ENCODE results near the gene COP1. TPM values are rescaled to one million over a fixed set of nuclear protein-coding genes. Genes with fewer than 3 reads are reported as not detected.

The COP1 gene
- total RNA-seq, 4 donors from 2014 or later: 53.4 to 85.5 (median 68.4) TPM

DNA sequence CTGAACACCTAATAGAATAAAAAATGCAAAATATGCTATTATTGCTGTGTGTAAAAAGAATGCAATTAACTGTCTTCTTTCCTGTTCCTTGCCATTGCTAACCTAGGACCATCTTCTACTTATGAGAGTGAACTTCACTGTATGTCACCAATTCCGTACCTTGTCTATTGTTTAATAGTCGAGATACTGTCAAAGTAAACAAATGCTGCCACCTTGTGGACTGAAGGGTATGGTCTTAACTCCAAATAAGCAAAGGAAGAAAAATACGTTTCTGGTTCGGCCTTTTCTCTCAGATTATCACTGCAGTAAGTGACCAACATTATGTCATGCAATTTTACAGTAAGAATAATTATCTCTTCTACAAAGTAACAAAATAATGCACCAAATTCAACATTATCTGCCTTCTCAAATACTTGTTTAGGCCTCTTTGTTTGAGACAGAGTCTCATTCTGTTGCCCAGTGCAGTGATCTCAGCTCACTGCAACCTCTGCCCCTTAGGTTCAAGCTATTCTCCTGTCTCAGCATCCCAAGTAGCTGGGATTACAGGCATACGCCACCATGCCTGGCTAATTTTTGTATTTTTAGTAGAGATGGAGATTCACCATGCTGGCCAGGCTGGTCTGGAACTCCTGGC, 133.4 kb downstream of the COP1 start:
- TF ChIP-seq, protein P1, sequence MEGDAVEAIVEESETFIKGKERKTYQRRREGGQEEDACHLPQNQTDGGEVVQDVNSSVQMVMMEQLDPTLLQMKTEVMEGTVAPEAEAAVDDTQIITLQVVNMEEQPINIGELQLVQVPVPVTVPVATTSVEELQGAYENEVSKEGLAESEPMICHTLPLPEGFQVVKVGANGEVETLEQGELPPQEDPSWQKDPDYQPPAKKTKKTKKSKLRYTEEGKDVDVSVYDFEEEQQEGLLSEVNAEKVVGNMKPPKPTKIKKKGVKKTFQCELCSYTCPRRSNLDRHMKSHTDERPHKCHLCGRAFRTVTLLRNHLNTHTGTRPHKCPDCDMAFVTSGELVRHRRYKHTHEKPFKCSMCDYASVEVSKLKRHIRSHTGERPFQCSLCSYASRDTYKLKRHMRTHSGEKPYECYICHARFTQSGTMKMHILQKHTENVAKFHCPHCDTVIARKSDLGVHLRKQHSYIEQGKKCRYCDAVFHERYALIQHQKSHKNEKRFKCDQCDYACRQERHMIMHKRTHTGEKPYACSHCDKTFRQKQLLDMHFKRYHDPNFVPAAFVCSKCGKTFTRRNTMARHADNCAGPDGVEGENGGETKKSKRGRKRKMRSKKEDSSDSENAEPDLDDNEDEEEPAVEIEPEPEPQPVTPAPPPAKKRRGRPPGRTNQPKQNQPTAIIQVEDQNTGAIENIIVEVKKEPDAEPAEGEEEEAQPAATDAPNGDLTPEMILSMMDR (IDR thresholded peaks at IDR 0.05): peak; percentile 57 to 68 (median 64)
- TF ChIP-seq POLR2A (IDR thresholded peaks at IDR 0.05): no peak
- Histone ChIP-seq H3K4me1 (no peaks in the 10 kb centered on the region), H3K4me3 (no peak overlapping the region), H3K27ac (no peak overlapping the region), H3K36me3 (no peaks in the 10 kb centered on the region), H3K27me3 (no peaks in the 10 kb centered on the region), H3K9me3 (no peaks in the 10 kb centered on the region)
- intact Hi-C loops (cut with DNase I; ENCODE audit: low total_unique reads): no loop called here
- peak in 1 of 2 donors; percentile 51 for DNase-seq

DNA sequence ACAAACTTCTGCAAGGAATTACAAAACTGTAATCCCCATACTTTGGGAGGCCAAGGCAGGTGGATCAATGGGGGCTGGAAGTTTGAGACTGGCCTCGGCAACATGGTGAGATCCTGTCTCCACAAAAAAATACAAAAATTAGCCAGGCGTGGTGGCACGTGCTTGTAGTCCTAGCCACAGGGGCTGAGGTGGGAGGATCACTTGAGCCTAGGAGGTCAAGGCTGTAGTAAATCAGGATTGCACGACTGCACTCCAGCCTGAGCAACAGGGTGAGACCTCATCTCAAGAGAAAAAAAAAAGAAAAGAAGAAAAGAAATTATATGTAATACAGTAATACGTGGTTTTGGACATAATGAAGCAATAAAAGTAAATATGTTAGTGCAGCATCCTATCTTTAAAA, 138.2 kb downstream of the COP1 start:
- H3K36me3 ChIP-seq: no peaks in the 10 kb centered on the region
- DNase-seq: no peak
- TF ChIP-seq, protein P1 (IDR thresholded peaks at IDR 0.05): no peak
- TF ChIP-seq POLR2A (IDR thresholded peaks at IDR 0.05): no peak
- H3K27me3 ChIP-seq: no peaks in the 10 kb centered on the region
- no peak overlapping the region for H3K27ac ChIP-seq
- no peaks in the 10 kb centered on the region for H3K9me3 ChIP-seq
- H3K4me1 ChIP-seq: no peaks in the 10 kb centered on the region
- no peak overlapping the region for H3K4me3 ChIP-seq
- intact Hi-C loops (cut with DNase I; ENCODE audit: low total_unique reads): no loop called here

DNA sequence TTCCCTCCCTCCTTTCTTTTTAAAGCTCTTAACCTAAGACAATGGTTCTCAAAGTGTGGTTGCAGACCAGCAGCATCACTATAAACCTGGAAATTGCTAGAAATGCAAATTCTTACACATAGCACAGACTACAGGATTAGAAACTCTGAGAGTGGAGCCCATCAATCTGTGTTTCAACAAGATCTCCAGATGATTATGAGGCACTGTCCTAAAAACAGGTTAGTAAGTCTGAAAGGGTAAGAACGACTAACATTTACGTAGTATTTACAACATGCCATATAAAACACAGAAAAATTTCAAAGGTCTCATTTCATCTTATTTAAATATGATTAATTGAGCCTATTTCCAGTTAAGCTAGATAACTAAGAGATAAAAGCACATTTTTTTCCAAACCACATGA, 138.8 kb downstream of the COP1 start:
- Histone ChIP-seq H3K4me1 (no peaks in the 10 kb centered on the region), H3K36me3 (no peaks in the 10 kb centered on the region), H3K27ac (no peak overlapping the region), H3K27me3 (no peaks in the 10 kb centered on the region), H3K9me3 (no peaks in the 10 kb centered on the region), H3K4me3 (no peak overlapping the region)
- DNase-seq: no peak
- TF ChIP-seq, protein P1 (IDR thresholded peaks at IDR 0.05): no peak
- no peak for TF ChIP-seq POLR2A (IDR thresholded peaks at IDR 0.05)
- intact Hi-C loops (cut with DNase I; ENCODE audit: low total_unique reads): no loop called here

DNA sequence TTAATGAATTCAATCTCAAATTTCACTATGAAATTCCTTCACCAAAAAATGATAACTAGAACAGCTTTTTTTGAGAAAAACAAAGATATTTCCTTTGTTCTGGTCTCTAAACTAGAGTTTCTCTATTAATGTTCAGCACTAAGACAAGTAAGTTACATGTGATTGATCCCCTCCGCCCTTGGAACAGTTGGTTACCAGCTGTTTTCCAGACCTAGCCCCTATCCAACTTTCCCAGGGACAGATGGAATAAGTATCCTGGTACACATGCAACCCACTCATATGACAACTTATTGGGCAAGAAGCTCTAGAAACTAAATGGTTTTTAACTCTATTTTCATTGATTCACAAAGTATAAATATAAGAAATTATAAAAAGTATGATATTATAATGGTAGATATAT, 140.4 kb downstream of the COP1 start:
- H3K4me3 ChIP-seq: no peak overlapping the region
- no peak for DNase-seq
- no peaks in the 10 kb centered on the region for H3K4me1 ChIP-seq
- intact Hi-C loops (cut with DNase I; ENCODE audit: low total_unique reads): no loop called here
- TF ChIP-seq, protein P1 (IDR thresholded peaks at IDR 0.05): no peak
- no peak for TF ChIP-seq POLR2A (IDR thresholded peaks at IDR 0.05)
- H3K27ac ChIP-seq: no peak overlapping the region
- no peaks in the 10 kb centered on the region for H3K27me3 ChIP-seq
- no peaks in the 10 kb centered on the region for H3K36me3 ChIP-seq
- H3K9me3 ChIP-seq: no peaks in the 10 kb centered on the region

DNA sequence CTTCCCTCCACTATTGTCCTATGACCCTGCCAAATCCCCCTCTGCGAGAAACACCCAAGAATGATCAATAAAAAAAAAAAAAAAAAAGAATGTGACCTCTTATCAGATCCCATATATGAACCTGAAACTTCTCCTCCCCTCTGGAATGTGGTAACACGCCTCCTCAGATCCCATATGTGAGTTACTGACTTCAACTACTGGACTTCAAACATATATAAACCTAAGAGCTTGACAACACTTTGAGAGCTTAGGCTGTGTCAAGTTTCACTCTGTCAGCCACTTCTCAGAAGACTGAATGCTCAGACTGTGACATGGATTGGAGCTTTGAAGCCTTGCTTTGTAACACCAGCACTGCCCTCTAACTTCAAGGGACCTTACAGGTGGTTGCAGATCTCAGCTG, 148.4 kb downstream of the COP1 start:
- no peak for DNase-seq
- TF ChIP-seq POLR2A (IDR thresholded peaks at IDR 0.05): no peak
- TF ChIP-seq, protein P1 (IDR thresholded peaks at IDR 0.05): no peak
- intact Hi-C loops (cut with DNase I; ENCODE audit: low total_unique reads): no loop called here
- H3K27me3 ChIP-seq: no peaks in the 10 kb centered on the region
- no peak overlapping the region for H3K4me3 ChIP-seq
- H3K27ac ChIP-seq: no peak overlapping the region
- H3K36me3 ChIP-seq: no peaks in the 10 kb centered on the region
- no peaks in the 10 kb centered on the region for H3K9me3 ChIP-seq
- H3K4me1 ChIP-seq: no peaks in the 10 kb centered on the region

Measured in uterus (tissue), 4 donors.